H9 (cell line): ENCODE measurements around the gene COX8A. TPM values are rescaled to one million over a fixed set of nuclear protein-coding genes. Genes with fewer than 3 reads are reported as not detected.

Experiments
- DNase-seq: peaks from one replicate; pipeline ENCODE4 v3.0.0-alpha.2; 2017
- H2AFZ ChIP-seq: one replicate; pipeline ENCODE4 v1.6.1; 2013; ENCODE audit warnings: mild to moderate bottlenecking, low read length, control low read depth, moderate library complexity
- H2AK5ac ChIP-seq: 2 replicates; pipeline ENCODE4 v1.6.1; 2013; ENCODE audit warnings: low read length, control low read depth, mixed read lengths; ENCODE audit not compliant: insufficient read length
- H2BK120ac ChIP-seq: one replicate; pipeline ENCODE4 v1.6.1; 2013; ENCODE audit warnings: low read depth, mild to moderate bottlenecking, low read length, control low read depth, inconsistent platforms; ENCODE audit not compliant: poor library complexity, severe bottlenecking
- H2BK12ac ChIP-seq: 2 replicates; pipeline ENCODE4 v1.6.1; 2013; ENCODE audit warnings: low read length, control low read depth, mixed read lengths, low read depth; ENCODE audit not compliant: insufficient read length
- H2BK15ac ChIP-seq: 2 replicates; pipeline ENCODE4 v1.6.1; 2013; ENCODE audit warnings: low read depth, low read length, control low read depth
- H2BK20ac ChIP-seq: one replicate; pipeline ENCODE4 v1.6.1; 2013; ENCODE audit warnings: low read depth, mild to moderate bottlenecking, low read length, control low read depth, inconsistent platforms; ENCODE audit not compliant: poor library complexity, severe bottlenecking
- H2BK5ac ChIP-seq: 2 replicates; pipeline ENCODE4 v1.6.1; 2013; ENCODE audit warnings: low read length, control low read depth, mixed read lengths; ENCODE audit not compliant: insufficient read length
- H3K14ac ChIP-seq: 2 replicates; pipeline ENCODE4 v1.6.1; 2013; ENCODE audit warnings: low read length, control low read depth; ENCODE audit not compliant: insufficient read depth
- H3K18ac ChIP-seq: 2 replicates; pipeline ENCODE4 v1.6.1; 2013; ENCODE audit warnings: low read depth, mild to moderate bottlenecking, mixed read lengths, low read length, control low read depth; ENCODE audit not compliant: insufficient read length
- H3K23ac ChIP-seq: 2 replicates; pipeline ENCODE4 v1.6.1; 2013; ENCODE audit warnings: low read length, control low read depth, mixed read lengths, low read depth; ENCODE audit not compliant: insufficient read length
- H3K23me2 ChIP-seq: 2 replicates; pipeline ENCODE4 v1.6.1; 2013; ENCODE audit warnings: low read depth, mild to moderate bottlenecking, mixed read lengths, low read length, control low read depth; ENCODE audit not compliant: insufficient read length, poor library complexity, severe bottlenecking
- H3K27ac ChIP-seq: 2 replicates; pipeline ENCODE4 v1.5.1; 2013; ENCODE audit warnings: low read length, control low read depth, mixed read lengths, low read depth; ENCODE audit not compliant: insufficient read length
- H3K27me3 ChIP-seq: 2 replicates; pipeline ENCODE4 v1.6.1; 2013; ENCODE audit warnings: low read length, control low read depth, inconsistent platforms; ENCODE audit not compliant: insufficient read depth
- H3K4ac ChIP-seq: 2 replicates; pipeline ENCODE4 v1.6.1; 2013; ENCODE audit warnings: low read depth, mild to moderate bottlenecking, control low read depth, inconsistent platforms, low read length, moderate library complexity
- H3K4me1 ChIP-seq: 2 replicates; pipeline ENCODE4 v1.6.1; 2013; ENCODE audit warnings: low read length, control low read depth, inconsistent platforms; ENCODE audit not compliant: insufficient read depth
- H3K4me2 ChIP-seq: 2 replicates; pipeline ENCODE4 v1.6.1; 2013; ENCODE audit warnings: low read length, control low read depth, mixed read lengths; ENCODE audit not compliant: insufficient read length, insufficient read depth
- H3K56ac ChIP-seq: 2 replicates; pipeline ENCODE4 v1.6.1; 2013; ENCODE audit warnings: low read depth, mild to moderate bottlenecking, mixed read lengths, low read length, control low read depth; ENCODE audit not compliant: insufficient read length
- H3K79me1 ChIP-seq: 2 replicates; pipeline ENCODE4 v1.6.1; 2013; ENCODE audit warnings: low read depth, mild to moderate bottlenecking, moderate library complexity, low read length, control low read depth, inconsistent platforms; ENCODE audit not compliant: insufficient read depth, poor library complexity, severe bottlenecking
- H3K79me2 ChIP-seq: 2 replicates; pipeline ENCODE4 v1.6.1; 2013; ENCODE audit warnings: low read length, control low read depth, inconsistent platforms; ENCODE audit not compliant: insufficient read depth
- H3K9ac ChIP-seq: 2 replicates; pipeline ENCODE4 v1.6.1; 2013; ENCODE audit warnings: low read length, control low read depth, mixed read lengths; ENCODE audit not compliant: insufficient read length; ENCODE audit errors: extremely low read depth
- H3K9me3 ChIP-seq: one replicate; pipeline ENCODE4 v1.6.1; 2013; ENCODE audit warnings: low read depth, low read length, inconsistent platforms; ENCODE audit not compliant: control insufficient read depth
- H3T11ph ChIP-seq: one replicate; pipeline ENCODE4 v1.6.1; 2013; ENCODE audit warnings: mild to moderate bottlenecking, low read length, control low read depth, inconsistent platforms
- H4K20me1 ChIP-seq: one replicate; pipeline ENCODE4 v1.6.1; 2013; ENCODE audit not compliant: control insufficient read depth, insufficient read length, insufficient read depth
- H4K5ac ChIP-seq: 2 replicates; pipeline ENCODE4 v1.6.1; 2013; ENCODE audit warnings: low read depth, mild to moderate bottlenecking, mixed read lengths, low read length, control low read depth; ENCODE audit not compliant: insufficient read length
- H4K8ac ChIP-seq: replicated peaks from 2 replicates; pipeline ENCODE4 v1.6.1; 2013; ENCODE audit warnings: low read length, control low read depth, mixed read lengths, low read depth; ENCODE audit not compliant: insufficient read length
- H4K91ac ChIP-seq: 2 replicates; pipeline ENCODE4 v1.6.1; 2013; ENCODE audit warnings: low read depth, mild to moderate bottlenecking, moderate library complexity, mixed read lengths, low read length, control low read depth; ENCODE audit not compliant: insufficient read length
- H3K27ac Mint-ChIP-seq, 3 experiments: 2 replicates in 2 of 3; 3 replicates in 1 of 3; pipeline ENCODE4 v1.8.0; 2020 to 2021; ENCODE audit warnings: mixed read lengths in 3 of 3, mild to moderate bottlenecking in 1 of 3, moderate library complexity in 1 of 3
- H3K27me3 Mint-ChIP-seq: 2 replicates; pipeline ENCODE4 v1.8.0; 2021; ENCODE audit warnings: low read depth, mild to moderate bottlenecking, moderate library complexity, mixed read lengths
- H3K36me3 Mint-ChIP-seq, 3 experiments: 2 replicates in 2 of 3; 3 replicates in 1 of 3; pipeline ENCODE4 v1.8.0; 2020 to 2021; ENCODE audit warnings: low read depth in 3 of 3, mixed read lengths in 3 of 3; ENCODE audit not compliant: insufficient read depth in 1 of 3
- H3K4me1 Mint-ChIP-seq, 2 experiments: 2 replicates each; pipeline ENCODE4 v1.8.0; 2020; ENCODE audit warnings: mixed read lengths in 2 of 2
- H3K4me3 Mint-ChIP-seq, 2 experiments: 2 replicates in 1 of 2; 3 replicates in 1 of 2; pipeline ENCODE4 v1.8.0; 2020 to 2021; ENCODE audit warnings: mild to moderate bottlenecking in 2 of 2, mixed read lengths in 2 of 2, moderate library complexity in 1 of 2
- H3K9me3 Mint-ChIP-seq, 2 experiments: 2 replicates in 1 of 2; 3 replicates in 1 of 2; pipeline ENCODE4 v1.8.0; 2020; ENCODE audit warnings: mild to moderate bottlenecking in 2 of 2, mixed read lengths in 2 of 2, moderate library complexity in 1 of 2
- CTCF ChIP-seq: fragments of 200-600 bp; sonication (generic); conservative IDR thresholded peaks from 3 replicates; pipeline ENCODE4 v1.8.0; 2021; ENCODE audit warnings: antibody characterized with exemption, mild to moderate bottlenecking
- WGBS: extraction: QIAGEN DNeasy Blood & Tissue Kit; methylation state at CpG from one replicate; pipeline ENCODE4 v1.1.7; 2013; ENCODE audit warnings: missing lambda C conversion rate, low lambda C conversion rate, mixed read lengths; ENCODE audit not compliant: insufficient read length; ENCODE audit errors: extremely low coverage; 5-methylcytosine and 5-hydroxymethylcytosine counted together
- total RNA-seq: library from RNA; stranded (reverse); gene quantifications from 2 replicates; pipeline ENCODE4 v1.2.1, GENCODE V29; 2021

Gene COX8A
- total RNA-seq, 1 experiment from 2014 or later = 429 TPM

GRCh38 chr11:63929616-63930015 is 44.8 kb upstream of the COX8A start:
- Histone ChIP-seq H3K23ac (no peak overlapping the region), H3K18ac (no peak overlapping the region), H2BK5ac (no peak overlapping the region), H3K27me3 (no peaks in the 10 kb centered on the region), H2AK5ac (no peak overlapping the region), H3K27ac (no peak overlapping the region), H3K14ac (no peak overlapping the region), H3K9me3 (no peaks in the 10 kb centered on the region), H4K91ac (no peak overlapping the region), H2BK15ac (no peak overlapping the region), H2BK120ac (no peak overlapping the region), H4K20me1 (no peaks in the 10 kb centered on the region), H3T11ph (no peak overlapping the region), H3K56ac (no peak overlapping the region), H3K4me2 (no peak overlapping the region), H3K4me1 (no peaks in the 10 kb centered on the region), H4K8ac (no peak overlapping the region), H2BK20ac (no peak overlapping the region), H3K9ac (no peak overlapping the region), H3K4ac (no peak overlapping the region), H3K79me2 (no peaks in the 10 kb centered on the region), H3K23me2 (no peaks in the 10 kb centered on the region), H2BK12ac (no peak overlapping the region), H2AFZ (no peak overlapping the region), H4K5ac (no peak overlapping the region), H3K79me1 (no peaks in the 10 kb centered on the region)
- DNase-seq = no peak
- H3K36me3 Mint-ChIP-seq = no peaks in the 10 kb centered on the region
- WGBS = no CpG with 5 or more reads among the region's 5 CpGs
- H3K4me1 Mint-ChIP-seq = peaks cover 6 to 12% of the 10 kb centered on the region in 2 experiments; a peak in 2 of 4 replicates
- H3K27ac Mint-ChIP-seq = no peak overlapping the region
- H3K27me3 Mint-ChIP-seq = peaks cover 58% of the 10 kb centered on the region
- H3K9me3 Mint-ChIP-seq = no peaks in the 10 kb centered on the region
- H3K4me3 Mint-ChIP-seq = no peak overlapping the region
- TF ChIP-seq CTCF = no peak
